Measurements from ENCODE around the gene C7. TPM values are rescaled to one million over a fixed set of nuclear protein-coding genes. Genes with fewer than 3 reads are reported as not detected.

Gene C7
- total RNA-seq, 4 donors from 2014 or later, result 694 to 893 (median 802) TPM

DNA sequence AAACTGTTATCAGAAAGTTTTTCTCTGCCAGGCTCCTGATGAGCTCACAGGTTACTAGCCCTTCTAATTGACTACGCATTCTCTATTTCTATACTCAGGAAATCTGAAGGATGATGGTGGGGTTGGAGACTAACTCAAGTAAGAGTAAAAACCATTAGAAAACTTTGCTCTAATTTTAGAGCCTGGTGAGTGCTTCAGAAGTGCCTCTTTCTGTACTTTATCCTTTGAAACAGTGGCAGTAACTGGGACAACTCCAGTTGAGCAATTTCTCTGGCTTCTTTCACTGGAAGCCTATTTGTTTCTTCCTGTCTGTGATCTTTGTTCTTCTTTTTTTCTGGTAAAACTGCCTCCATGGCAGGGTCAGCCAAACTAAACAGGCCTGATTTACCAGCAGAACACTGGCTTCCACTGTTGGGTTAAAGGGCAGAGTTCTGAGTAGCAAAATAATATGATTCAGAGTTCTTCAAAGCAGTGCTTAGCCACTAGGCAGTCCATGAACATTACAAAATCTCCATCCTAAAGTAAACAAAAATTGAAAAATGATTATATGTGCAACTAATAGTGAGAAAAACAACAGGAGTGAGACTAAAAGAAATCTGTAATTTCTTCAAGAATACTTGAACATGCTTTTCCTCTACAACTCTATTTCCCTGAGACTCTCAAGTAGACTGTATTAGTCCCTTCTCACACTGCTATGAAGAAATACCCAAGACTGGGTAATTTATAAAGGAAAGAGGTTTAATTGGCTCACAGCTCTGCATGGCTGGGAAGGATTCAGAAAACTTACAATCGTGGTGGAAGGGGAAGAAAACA is 82.1 kb downstream of the C7 start:
- TF ChIP-seq, protein P1, sequence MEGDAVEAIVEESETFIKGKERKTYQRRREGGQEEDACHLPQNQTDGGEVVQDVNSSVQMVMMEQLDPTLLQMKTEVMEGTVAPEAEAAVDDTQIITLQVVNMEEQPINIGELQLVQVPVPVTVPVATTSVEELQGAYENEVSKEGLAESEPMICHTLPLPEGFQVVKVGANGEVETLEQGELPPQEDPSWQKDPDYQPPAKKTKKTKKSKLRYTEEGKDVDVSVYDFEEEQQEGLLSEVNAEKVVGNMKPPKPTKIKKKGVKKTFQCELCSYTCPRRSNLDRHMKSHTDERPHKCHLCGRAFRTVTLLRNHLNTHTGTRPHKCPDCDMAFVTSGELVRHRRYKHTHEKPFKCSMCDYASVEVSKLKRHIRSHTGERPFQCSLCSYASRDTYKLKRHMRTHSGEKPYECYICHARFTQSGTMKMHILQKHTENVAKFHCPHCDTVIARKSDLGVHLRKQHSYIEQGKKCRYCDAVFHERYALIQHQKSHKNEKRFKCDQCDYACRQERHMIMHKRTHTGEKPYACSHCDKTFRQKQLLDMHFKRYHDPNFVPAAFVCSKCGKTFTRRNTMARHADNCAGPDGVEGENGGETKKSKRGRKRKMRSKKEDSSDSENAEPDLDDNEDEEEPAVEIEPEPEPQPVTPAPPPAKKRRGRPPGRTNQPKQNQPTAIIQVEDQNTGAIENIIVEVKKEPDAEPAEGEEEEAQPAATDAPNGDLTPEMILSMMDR (IDR thresholded peaks at IDR 0.05), result no peak
- ATAC-seq (ENCODE audit: low FRiP score) (peak; percentile 82), DNase-seq (ENCODE audit: low spot score) (no peak)

DNA sequence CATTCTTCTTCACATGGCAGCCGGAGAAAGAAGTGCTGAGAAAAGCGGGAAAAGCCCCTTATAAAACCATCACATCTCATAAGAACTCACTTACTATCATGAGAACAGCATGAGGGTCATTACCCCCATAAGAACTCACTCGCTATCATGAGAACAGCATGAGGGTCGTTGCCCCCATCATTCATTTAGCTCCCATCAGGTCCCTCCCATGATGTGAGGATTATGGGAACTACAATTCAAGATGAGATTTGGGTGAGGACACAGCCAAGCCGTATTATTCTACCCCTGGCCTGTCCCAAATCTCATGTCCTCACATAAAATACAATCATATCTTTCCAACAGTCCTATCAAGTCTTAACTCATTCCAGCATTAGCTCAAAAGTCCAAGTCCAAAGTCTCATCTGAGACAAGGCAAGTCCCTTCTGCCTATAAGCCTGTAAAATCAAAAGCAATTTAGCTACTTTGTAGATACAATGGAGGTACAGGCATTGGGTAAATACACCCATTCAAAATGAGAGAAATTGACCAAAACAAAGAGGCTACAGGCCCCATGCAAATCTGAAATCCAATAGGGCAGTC is 82.8 kb downstream of the C7 start:
- TF ChIP-seq, protein P1 (IDR thresholded peaks at IDR 0.05), result no peak
- ATAC-seq (ENCODE audit: low FRiP score) (no peak), DNase-seq (ENCODE audit: low spot score) (no peak)

DNA sequence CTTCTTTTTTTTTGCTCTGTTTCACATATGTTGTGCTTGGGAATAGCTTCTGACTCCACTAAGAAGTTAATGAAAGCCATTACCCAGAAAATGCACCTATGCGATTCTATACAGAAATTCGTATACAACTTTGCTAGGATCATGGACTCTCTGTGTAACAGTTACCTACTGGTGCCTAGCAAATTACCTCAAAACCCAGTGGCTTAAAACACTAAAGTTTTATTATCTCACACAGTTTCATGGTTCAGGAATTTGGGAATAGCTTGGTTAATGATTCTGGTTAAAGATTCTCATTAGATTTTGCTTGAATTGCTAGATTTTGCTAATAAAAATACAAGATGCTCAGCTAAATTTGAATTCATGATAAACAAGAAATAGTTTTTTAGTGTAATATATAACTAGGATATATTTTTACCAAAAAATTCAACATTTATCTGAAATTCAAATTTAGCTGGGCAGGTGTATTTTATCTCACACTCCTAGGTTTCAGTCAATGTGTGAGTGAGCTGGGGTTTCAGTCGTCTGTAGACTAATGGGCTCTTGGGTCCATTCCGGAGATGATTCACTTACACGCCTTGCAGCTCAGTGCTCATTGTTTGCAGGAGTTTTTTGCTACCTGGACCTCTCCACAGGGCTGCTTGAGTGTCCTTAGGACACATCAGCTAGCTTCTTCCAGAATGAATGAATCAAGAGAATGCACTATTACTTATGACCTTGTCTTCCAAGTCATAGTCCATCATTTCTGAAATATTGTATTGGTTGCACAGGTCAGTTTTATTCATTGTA is 86.7 kb downstream of the C7 start:
- ATAC-seq (ENCODE audit: low FRiP score), result no peak
- DNase-seq (ENCODE audit: low spot score), result no peak

DNA sequence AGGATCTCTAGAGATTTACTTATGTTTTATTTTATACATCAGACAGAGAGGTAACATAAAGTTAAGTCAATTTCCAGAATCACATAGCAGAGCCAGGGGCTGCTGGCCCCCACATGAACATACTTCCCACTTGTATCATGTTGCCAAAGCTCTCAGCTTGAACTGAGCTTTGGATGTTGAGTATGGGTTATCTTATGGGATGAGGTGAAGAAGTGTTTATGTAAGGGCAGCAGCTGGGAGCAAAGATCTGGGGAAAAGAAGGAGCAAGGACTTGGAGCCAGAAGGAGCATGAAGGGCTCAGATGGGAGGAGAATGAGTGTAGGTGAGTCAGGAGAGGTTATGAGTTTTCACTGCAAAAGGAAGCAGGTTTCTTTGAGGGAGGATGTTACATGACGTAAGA is 89.8 kb downstream of the C7 start:
- ATAC-seq (ENCODE audit: low FRiP score), result no peak
- no peak for DNase-seq (ENCODE audit: low spot score)
- TF ChIP-seq, protein P1 (IDR thresholded peaks at IDR 0.05), result no peak

More for the DNA sequence above, 86.7 kb downstream of the C7 start:
- TF ChIP-seq, protein P1 (IDR thresholded peaks at IDR 0.05), result no peak

DNA sequence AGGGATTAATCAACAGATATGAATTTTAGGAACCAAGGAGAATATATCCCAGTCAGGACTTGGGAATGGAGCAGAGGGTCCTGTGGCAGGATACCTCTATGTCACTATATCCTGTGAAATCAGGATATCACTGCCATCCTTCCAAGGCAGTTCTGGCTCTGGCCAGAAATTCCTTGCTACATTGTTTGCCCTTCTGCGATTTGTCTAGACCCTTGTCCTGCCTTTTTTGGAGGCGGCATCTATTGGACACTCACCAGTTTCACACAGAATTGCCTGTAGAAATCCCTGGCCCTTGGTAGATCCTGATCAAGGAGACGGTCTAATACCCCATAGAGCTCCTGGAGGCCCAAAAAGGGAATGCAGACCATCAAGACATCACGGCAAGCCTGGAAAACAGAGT is 90.7 kb downstream of the C7 start:
- DNase-seq (ENCODE audit: low spot score) (no peak), ATAC-seq (ENCODE audit: low FRiP score) (no peak)
- TF ChIP-seq, protein P1 (IDR thresholded peaks at IDR 0.05), result no peak

DNA sequence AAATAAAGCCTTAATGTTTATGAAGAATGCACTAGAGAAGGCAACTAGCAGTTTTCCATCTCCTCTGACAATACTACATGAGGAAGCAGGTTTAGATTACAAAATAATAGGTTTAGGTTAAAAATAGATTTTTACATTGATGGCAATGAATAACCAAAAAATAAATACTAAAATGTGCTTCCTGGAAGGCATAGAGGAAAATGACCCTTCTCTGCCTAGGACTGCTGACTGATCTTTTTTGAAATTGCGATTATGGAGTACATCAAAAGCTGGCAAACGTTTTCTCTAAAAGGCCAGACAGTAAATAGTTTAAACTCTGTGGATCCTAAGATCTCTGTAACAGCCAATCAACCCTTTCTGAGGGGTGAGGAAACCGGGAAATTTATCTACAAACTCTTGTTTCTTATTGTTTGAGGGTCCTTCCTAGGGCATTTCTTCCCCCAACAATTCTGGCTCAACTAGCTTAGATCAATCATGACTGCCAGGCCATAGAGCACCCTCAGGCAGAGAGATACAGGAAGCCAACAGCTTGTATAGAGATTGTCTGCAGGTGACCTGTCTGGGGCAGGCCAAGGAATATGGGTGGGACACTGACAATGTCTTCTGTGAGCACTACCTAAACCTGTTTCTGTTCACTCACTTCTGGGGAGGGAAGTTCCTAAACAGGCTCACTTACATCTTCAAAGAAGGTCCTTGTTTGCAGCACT is 94.5 kb downstream of the C7 start:
- ATAC-seq (ENCODE audit: low FRiP score), result no peak

More for the DNA sequence above, 94.5 kb downstream of the C7 start:
- TF ChIP-seq, protein P1 (IDR thresholded peaks at IDR 0.05), result no peak
- no peak for DNase-seq (ENCODE audit: low spot score)
